ENCODE measurements around the gene KIAA0930.

DNA sequence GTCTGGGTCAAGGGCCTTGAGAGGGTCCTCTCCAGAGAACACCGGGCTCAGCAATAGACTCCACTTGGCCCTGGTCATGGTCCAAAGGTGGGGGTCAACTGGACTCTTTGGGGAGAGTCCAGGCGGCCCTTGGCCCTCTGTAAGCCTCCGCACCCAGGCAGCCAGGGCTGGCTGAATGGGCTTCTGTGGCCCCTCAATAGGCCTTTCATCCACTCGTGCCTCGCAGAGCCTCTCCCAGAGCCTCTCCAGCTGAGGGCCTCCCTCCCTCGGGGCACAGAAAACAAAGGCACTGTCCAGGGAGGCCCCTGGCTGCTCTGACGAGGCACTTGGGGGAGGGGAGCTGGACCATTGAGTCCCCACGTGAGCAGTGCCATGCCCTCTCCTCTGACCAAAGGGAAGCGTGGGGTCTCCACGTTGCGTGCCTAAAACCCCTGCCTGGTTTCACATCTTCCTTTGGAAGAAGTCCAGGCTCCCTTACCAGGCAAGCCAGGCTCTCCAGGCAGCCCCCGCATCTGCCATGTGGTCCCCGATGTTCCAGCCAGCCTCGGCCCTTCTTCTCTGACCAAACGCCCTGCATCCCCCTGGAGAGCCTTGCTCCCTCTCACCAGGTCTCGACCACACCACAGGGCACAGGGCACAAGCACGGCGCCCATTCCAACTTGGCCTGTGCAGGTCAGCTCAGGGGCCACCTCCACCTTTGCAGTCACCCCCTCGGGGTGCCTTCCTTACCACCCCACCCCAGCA lies 15.5 kb downstream of the KIAA0930 start:
- no peak for TF ChIP-seq EZH2 (IDR thresholded peaks at IDR 0.05; ENCODE audit: insufficient read depth, poor library complexity, severe bottlenecking)
- TF ChIP-seq EZH2phosphoT487 (IDR thresholded peaks at IDR 0.05; ENCODE audit: insufficient read depth, low read depth), result no peak

All from GM23248 (cell line).